SKM-1 (cell line): ENCODE results near the gene COL20A1.
"Not testable (repeated sequence)": the region's sequence is repeated elsewhere in the genome, so short reads cannot be mapped to it uniquely, and the experiment has no call there.

Experiments used
- DNase-seq: peaks from one replicate; lab custom pipeline; 2025; ENCODE audit not compliant: unreplicated experiment; lab: John Stamatoyannopoulos, UW

The COL20A1 gene

GRCh38 chr20:63331741-63332400, 38.9 kb downstream of the COL20A1 start:
- no peak for DNase-seq

- DNase-seq = no peak
Measured at GRCh38 chr20:63332488-63333240, 39.7 kb downstream of the COL20A1 start.

- DNase-seq = no peak
Measured at GRCh38 chr20:63333241-63333836, 40.4 kb downstream of the COL20A1 start.

- DNase-seq = no peak
Measured at GRCh38 chr20:63334356-63334755, 41.4 kb downstream of the COL20A1 start.

- not testable (repeated sequence) for DNase-seq
Measured at GRCh38 chr20:63335060-63335459, 42.1 kb downstream of the COL20A1 start.

- DNase-seq = no peak
Measured at GRCh38 chr20:63335711-63336110, 42.7 kb downstream of the COL20A1 start.

GRCh38 chr20:63336232-63336752, 43.3 kb downstream of the COL20A1 start:
- DNase-seq = no peak

- DNase-seq = no peak
Measured at GRCh38 chr20:63337786-63338420, 44.9 kb downstream of the COL20A1 start.

- DNase-seq = not testable (repeated sequence)
Measured at GRCh38 chr20:63339154-63340094, 46.4 kb downstream of the COL20A1 start.

GRCh38 chr20:63340158-63340688, 47.2 kb downstream of the COL20A1 start:
- DNase-seq = not testable (repeated sequence)

GRCh38 chr20:63342561-63343459, 49.8 kb downstream of the COL20A1 start:
- DNase-seq = no peak

- DNase-seq = no peak
Measured at GRCh38 chr20:63343460-63344445, 50.8 kb downstream of the COL20A1 start.

GRCh38 chr20:63344616-63345327, 51.8 kb downstream of the COL20A1 start:
- DNase-seq = no peak

GRCh38 chr20:63345328-63346100, 52.5 kb downstream of the COL20A1 start:
- no peak for DNase-seq

- no peak for DNase-seq
Measured at GRCh38 chr20:63346131-63347080, 53.4 kb downstream of the COL20A1 start.
